Measurements from ENCODE around the gene BICDL1. TPM values are rescaled to one million over a fixed set of nuclear protein-coding genes. Genes with fewer than 3 reads are reported as not detected.

BICDL1 gene
- total RNA-seq, 1 donor from 2014 or later, result 9.0 TPM

GRCh38 chr12:120048263-120048662 is 59.2 kb downstream of the BICDL1 start:
- no peak overlapping the region for H3K27ac ChIP-seq
- TF ChIP-seq CTCF (IDR thresholded peaks at IDR 0.05), result no peak
- no peak for ATAC-seq
- intact Hi-C loops (cut with DNase I), result no loop called here
- no peaks in the 10 kb centered on the region for H3K36me3 ChIP-seq
- no peak for DNase-seq
- no peaks in the 10 kb centered on the region for H3K27me3 ChIP-seq (ENCODE audit: low read depth)
- no peaks in the 10 kb centered on the region for H3K4me1 ChIP-seq
- H3K4me3 ChIP-seq, result no peak overlapping the region
- H3K9me3 ChIP-seq, result no peaks in the 10 kb centered on the region

- Histone ChIP-seq H3K36me3 (no peaks in the 10 kb centered on the region), H3K27ac (no peak overlapping the region), H3K4me1 (no peaks in the 10 kb centered on the region), H3K9me3 (no peaks in the 10 kb centered on the region), H3K4me3 (no peak overlapping the region), H3K27me3 (ENCODE audit: low read depth) (no peaks in the 10 kb centered on the region)
- intact Hi-C loops (cut with DNase I), result no loop called here
- TF ChIP-seq CTCF (IDR thresholded peaks at IDR 0.05), result no peak
- no peak for ATAC-seq
- no peak for DNase-seq
Observed at GRCh38 chr12:120049426-120049825, 60.4 kb downstream of the BICDL1 start.

GRCh38 chr12:120051535-120051934 is 62.5 kb downstream of the BICDL1 start:
- Histone ChIP-seq H3K4me3 (no peak overlapping the region), H3K9me3 (no peaks in the 10 kb centered on the region), H3K4me1 (no peaks in the 10 kb centered on the region), H3K27me3 (ENCODE audit: low read depth) (no peaks in the 10 kb centered on the region), H3K27ac (no peak overlapping the region), H3K36me3 (no peaks in the 10 kb centered on the region)
- TF ChIP-seq CTCF (IDR thresholded peaks at IDR 0.05), result no peak
- DNase-seq (no peak), ATAC-seq (no peak)
- intact Hi-C loops (cut with DNase I), result no loop called here

- no peaks in the 10 kb centered on the region for H3K4me1 ChIP-seq
- H3K4me3 ChIP-seq, result no peak overlapping the region
- no peaks in the 10 kb centered on the region for H3K27me3 ChIP-seq (ENCODE audit: low read depth)
- no peak overlapping the region for H3K27ac ChIP-seq
- TF ChIP-seq CTCF (IDR thresholded peaks at IDR 0.05), result no peak
- no peaks in the 10 kb centered on the region for H3K36me3 ChIP-seq
- ATAC-seq (no peak), DNase-seq (no peak)
- intact Hi-C loops (cut with DNase I), result no loop called here
- H3K9me3 ChIP-seq, result no peaks in the 10 kb centered on the region
Observed at GRCh38 chr12:120054293-120054692, 65.3 kb downstream of the BICDL1 start.

- no peaks in the 10 kb centered on the region for H3K27me3 ChIP-seq (ENCODE audit: low read depth)
- no peaks in the 10 kb centered on the region for H3K9me3 ChIP-seq
- no peaks in the 10 kb centered on the region for H3K4me1 ChIP-seq
- no peak overlapping the region for H3K27ac ChIP-seq
- intact Hi-C loops (cut with DNase I), result no loop called here
- DNase-seq (no peak), ATAC-seq (peak; percentile 79 to 82)
- TF ChIP-seq CTCF (IDR thresholded peaks at IDR 0.05), result no peak
- H3K4me3 ChIP-seq, result no peak overlapping the region
- H3K36me3 ChIP-seq, result no peaks in the 10 kb centered on the region
Observed at GRCh38 chr12:120055231-120056000, 66.4 kb downstream of the BICDL1 start.
